Stimulated activated naive B cell treated with anti-CD40 and anti-IgM and Interleukin-4, amounts not matched to agents 10 μg/mL and 1 μg/mL and 100 μg/mL, for 72 hours (primary cell): ENCODE measurements around the gene TAS2R8.
A peak's percentile ranks its signal among the peaks of the same experiment; 100 is the strongest.
"Not testable (repeated sequence)": the region's sequence is repeated elsewhere in the genome, so short reads cannot be mapped to it uniquely, and the experiment has no call there.

Source experiments
- ATAC-seq, 2 donors: fragments of 150-1000 bp; cut with Tn5 transposase; replicated peaks; 2 replicates each; pipeline ENCODE4 v1.10.0; 2021; ENCODE audit warnings: moderate library complexity in 1 of 2
- DNase-seq: peaks from one replicate; pipeline ENCODE4 v3.0.0; 2021
- H3K27ac Mint-ChIP-seq: one replicate; pipeline ENCODE4 v1.8.0; 2022; ENCODE audit warnings: mild to moderate bottlenecking, mixed read lengths
- H3K27me3 Mint-ChIP-seq, 2 donors: one replicate each; pipeline ENCODE4 v1.8.0; 2022; ENCODE audit warnings: mixed read lengths in 2 of 2
- H3K36me3 Mint-ChIP-seq, 2 donors: one replicate each; pipeline ENCODE4 v1.8.0; 2022; ENCODE audit warnings: mixed read lengths in 2 of 2, mild to moderate bottlenecking in 1 of 2
- H3K4me1 Mint-ChIP-seq, 2 donors: one replicate each; pipeline ENCODE4 v1.8.0; 2022; ENCODE audit warnings: mixed read lengths in 2 of 2, mild to moderate bottlenecking in 1 of 2
- H3K4me3 Mint-ChIP-seq, 2 donors: one replicate each; pipeline ENCODE4 v1.8.0; 2022; ENCODE audit warnings: mild to moderate bottlenecking in 2 of 2, mixed read lengths in 2 of 2, moderate library complexity in 1 of 2
- H3K9me3 Mint-ChIP-seq, 2 donors: one replicate each; pipeline ENCODE4 v1.8.0; 2022; ENCODE audit warnings: mixed read lengths in 2 of 2, mild to moderate bottlenecking in 1 of 2

Gene TAS2R8

DNA sequence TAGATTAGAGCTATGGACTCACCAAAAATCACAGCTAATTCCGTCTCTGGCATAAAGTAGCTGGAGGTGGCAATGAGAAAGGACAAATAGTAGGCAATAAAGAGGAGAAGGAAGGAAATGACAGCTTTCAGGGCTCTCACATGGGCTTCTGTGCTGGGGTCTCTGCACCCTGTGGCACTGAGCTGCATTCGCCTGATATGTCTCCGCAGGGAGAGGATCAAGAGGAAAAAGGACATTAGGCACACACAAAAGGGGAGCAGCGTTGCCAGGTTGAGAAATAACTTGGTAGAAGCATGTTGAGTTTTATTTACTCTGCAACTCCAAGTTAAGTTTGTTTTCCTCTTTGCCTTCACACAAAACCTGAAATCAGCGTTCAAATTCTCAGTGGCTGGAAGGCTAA, 5.3 kb downstream of the TAS2R8 start:
- ATAC-seq, result no peak
- Mint-ChIP-seq H3K36me3 (no peaks in the 10 kb centered on the region), H3K27me3 (peaks cover 18 to 22% of the 10 kb centered on the region in 2 donors), H3K4me3 (no peak overlapping the region), H3K9me3 (no peaks in the 10 kb centered on the region), H3K4me1 (no peaks in the 10 kb centered on the region), H3K27ac (no peak overlapping the region)
- DNase-seq, result no peak

DNA sequence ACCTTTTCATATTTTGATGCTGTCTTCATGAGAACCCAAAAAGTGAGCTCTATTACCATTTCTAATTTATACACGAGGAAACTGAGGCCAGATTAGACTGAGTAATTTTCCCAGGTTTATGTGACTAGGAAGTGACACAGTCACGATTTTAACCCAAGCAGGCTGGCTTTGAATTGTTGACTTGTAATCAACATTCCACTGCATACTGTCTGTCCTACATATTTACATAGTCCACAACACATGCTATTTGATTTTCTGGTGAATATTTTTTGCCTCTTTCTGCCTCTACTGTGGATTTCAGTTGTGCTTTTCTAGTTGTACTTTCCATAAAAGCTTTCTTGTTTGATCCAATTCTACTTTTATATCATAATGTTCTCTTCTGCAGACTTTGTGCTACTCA, 12.9 kb downstream of the TAS2R8 start:
- no peaks in the 10 kb centered on the region for H3K36me3 Mint-ChIP-seq
- H3K27ac Mint-ChIP-seq, result no peak overlapping the region
- DNase-seq, result no peak
- ATAC-seq, result no peak
- peaks cover 1 to 11% of the 10 kb centered on the region in 2 donors for H3K27me3 Mint-ChIP-seq
- H3K4me3 Mint-ChIP-seq, result no peak overlapping the region
- H3K9me3 Mint-ChIP-seq, result peaks cover 0 to 3% of the 10 kb centered on the region in 2 donors
- H3K4me1 Mint-ChIP-seq, result no peaks in the 10 kb centered on the region

DNA sequence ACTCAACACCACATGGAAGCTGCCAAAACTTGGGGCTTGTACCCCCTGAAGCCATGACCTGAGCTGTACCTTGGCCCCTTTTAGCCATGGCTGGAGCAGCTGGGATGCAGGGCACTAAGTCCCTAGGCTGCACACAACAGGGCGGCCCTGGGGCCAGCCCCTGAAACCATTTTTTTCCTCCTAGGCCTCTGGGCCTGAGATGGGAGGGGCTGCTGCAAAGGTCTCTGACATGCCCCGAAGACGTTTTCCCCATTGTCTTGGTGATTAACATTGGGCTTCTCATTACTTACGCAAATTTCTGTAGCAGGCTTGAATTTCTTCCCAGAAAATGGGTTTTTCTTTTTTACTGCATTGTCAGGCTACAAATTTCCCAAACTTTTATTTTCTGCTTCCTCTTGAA, 15.3 kb downstream of the TAS2R8 start:
- H3K27me3 Mint-ChIP-seq, ATAC-seq, DNase-seq, H3K4me1 Mint-ChIP-seq, H3K27ac Mint-ChIP-seq, H3K36me3 Mint-ChIP-seq, H3K4me3 Mint-ChIP-seq, H3K9me3 Mint-ChIP-seq: not testable (repeated sequence)

DNA sequence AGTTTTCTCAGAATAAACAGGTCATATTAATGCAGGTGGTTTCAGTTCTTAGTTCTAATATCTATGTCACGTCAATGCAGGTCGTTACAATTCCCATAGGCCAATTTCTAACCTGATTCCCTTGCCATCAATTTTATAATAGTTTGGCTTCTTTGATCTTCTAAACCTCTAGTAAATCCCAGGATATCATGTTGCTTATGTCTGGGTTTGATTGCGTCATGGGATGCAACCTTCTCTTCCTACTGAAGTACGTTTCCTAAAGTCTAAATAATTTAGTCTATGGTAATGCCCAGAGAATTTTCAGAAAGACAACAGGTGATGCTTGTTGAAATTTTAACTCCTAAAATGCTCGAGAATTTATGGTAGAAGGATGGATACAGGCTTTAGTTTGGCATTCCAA, 23.8 kb downstream of the TAS2R8 start:
- no peak overlapping the region for H3K4me3 Mint-ChIP-seq

DNA sequence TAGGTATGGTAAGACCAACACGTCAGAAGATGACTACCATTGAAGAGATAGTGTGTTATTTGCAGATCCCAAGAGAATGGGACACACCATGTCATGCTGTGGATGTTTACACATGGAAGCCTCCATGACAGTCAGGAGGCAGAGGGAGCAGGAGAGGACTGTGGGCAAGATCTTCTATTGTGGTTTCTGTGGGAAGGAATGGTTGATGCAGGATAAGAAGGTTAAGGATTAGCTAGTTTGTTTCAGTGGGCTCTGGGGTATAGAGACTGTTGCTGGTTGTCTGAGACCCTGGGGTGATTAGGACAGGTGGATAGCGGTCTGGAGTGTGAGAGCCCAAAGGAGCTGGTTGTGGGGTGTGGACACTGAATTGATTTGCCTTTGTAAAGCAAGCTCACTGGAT, 28.0 kb downstream of the TAS2R8 start:
- Mint-ChIP-seq H3K27me3 (peaks cover 10 to 12% of the 10 kb centered on the region in 2 donors), H3K27ac (no peak overlapping the region), H3K9me3 (no peaks in the 10 kb centered on the region), H3K4me3 (no peak overlapping the region), H3K36me3 (no peaks in the 10 kb centered on the region), H3K4me1 (no peaks in the 10 kb centered on the region)
- DNase-seq (no peak), ATAC-seq (no peak)

More for the DNA sequence above, 23.8 kb downstream of the TAS2R8 start:
- Mint-ChIP-seq H3K4me1 (no peaks in the 10 kb centered on the region), H3K27ac (no peak overlapping the region), H3K9me3 (no peaks in the 10 kb centered on the region), H3K36me3 (no peaks in the 10 kb centered on the region), H3K27me3 (peaks cover 5% of the 10 kb centered on the region in 2 donors)
- ATAC-seq (no peak), DNase-seq (no peak)

DNA sequence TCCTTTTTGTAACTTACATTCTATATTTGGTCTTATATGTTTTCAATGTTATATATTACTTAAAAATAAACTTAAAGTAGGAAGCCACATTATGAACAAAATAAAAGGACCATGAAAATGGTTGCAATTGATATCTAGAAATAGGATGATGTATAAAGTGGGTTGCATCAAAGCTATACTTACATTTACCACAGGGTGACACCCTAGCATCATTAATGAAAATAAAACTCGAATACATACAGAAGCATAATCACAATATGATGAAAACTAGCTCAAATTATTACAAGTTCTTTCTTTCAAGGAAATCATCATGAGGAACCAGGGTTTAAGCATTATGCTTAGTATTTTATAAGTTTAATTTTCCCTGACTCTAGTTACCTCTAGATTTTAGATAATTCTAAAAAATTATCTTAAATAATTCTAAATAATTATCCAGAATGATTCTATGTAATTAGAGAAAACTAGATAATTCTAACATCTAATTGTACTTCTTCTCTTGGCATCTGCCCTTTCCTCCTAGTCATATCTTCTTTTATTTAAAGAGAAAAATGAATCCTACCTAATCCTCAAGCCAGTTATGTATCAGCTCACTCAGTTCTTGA, 35.9 kb downstream of the TAS2R8 start:
- DNase-seq (no peak), ATAC-seq (peak in 1 of 2 donors; percentile 65)
- H3K9me3 Mint-ChIP-seq, result no peaks in the 10 kb centered on the region
- H3K4me3 Mint-ChIP-seq, result no peak overlapping the region
- H3K4me1 Mint-ChIP-seq, result no peaks in the 10 kb centered on the region
- no peak overlapping the region for H3K27ac Mint-ChIP-seq
- no peaks in the 10 kb centered on the region for H3K36me3 Mint-ChIP-seq
- H3K27me3 Mint-ChIP-seq, result peaks cover 25 to 41% of the 10 kb centered on the region in 2 donors

DNA sequence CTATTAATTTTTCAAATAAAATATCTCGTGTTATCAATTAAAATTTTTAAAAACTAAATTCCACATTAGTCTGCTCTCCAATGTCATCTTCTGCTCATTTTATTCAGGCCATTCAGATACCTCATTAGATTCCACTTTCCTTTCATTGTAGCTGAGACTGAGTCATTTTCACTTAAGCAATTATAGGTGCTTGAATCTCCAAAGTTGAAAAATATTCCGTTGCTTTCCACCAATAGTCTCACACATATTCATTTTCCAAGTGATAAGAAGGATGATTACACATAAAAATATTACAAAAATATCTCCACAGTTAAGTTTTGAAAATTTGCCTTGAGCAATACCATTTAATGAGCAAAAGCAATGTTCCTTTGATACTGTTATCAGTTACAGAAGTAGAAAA, 47.4 kb downstream of the TAS2R8 start:
- Mint-ChIP-seq H3K9me3 (peaks cover 10 to 14% of the 10 kb centered on the region in 2 donors), H3K27ac (no peak overlapping the region), H3K4me3 (no peak overlapping the region), H3K36me3 (peaks cover 10 to 12% of the 10 kb centered on the region in 2 donors), H3K4me1 (no peaks in the 10 kb centered on the region), H3K27me3 (peaks cover 24 to 47% of the 10 kb centered on the region in 2 donors)
- no peak for ATAC-seq
- DNase-seq, result no peak

DNA sequence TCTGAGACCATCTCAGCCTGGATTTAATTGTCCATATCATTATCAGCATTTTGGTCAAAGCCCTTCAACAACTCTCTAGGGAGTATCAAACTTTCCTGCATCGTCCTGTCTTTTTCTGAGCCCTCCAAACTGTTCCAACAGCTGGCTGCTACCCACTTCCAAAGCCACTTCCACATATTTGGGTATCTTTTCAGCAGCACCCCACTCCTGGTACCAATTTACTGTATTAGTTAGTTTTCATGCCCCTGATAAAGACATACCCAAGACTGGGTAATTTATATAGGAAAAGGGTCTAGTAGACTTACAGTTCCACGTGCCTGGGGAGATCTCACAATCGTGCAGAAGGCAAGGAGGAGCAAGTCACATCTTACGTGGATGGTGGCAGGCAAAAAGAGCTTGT, 50.9 kb downstream of the TAS2R8 start:
- Mint-ChIP-seq H3K27ac (no peak overlapping the region), H3K4me1 (no peaks in the 10 kb centered on the region)

More for the DNA sequence above, 50.9 kb downstream of the TAS2R8 start:
- Mint-ChIP-seq H3K4me3 (no peak overlapping the region), H3K9me3 (peaks cover 10 to 14% of the 10 kb centered on the region in 2 donors), H3K36me3 (peaks cover 10 to 12% of the 10 kb centered on the region in 2 donors), H3K27me3 (peaks cover 18 to 47% of the 10 kb centered on the region in 2 donors)
- DNase-seq, result no peak
- ATAC-seq, result no peak
